DND-41 (cell line): ENCODE results near the gene SLC2A11.
A peak's percentile ranks its signal among the peaks of the same experiment; 100 is the strongest.

Experiments used
- ATAC-seq: fragments of 200-7000 bp; cut with Tn5 transposase; 3 replicates; pipeline ENCODE4 v1.9.1; 2021; ENCODE audit warnings: low read depth; ENCODE audit not compliant: insufficient read depth
- DNase-seq: peaks from one replicate; pipeline ENCODE4 v3.0.0-alpha.2; 2020
- H2AFZ ChIP-seq: 2 replicates; pipeline ENCODE4 v1.6.0; 2012; ENCODE audit warnings: low read depth, low read length
- H3K27ac ChIP-seq: 2 replicates; pipeline ENCODE4 v1.5.1; 2012; ENCODE audit warnings: low read length, inconsistent platforms
- H3K27me3 ChIP-seq: fragments of 200-600 bp; sonication (generic); 2 replicates; pipeline ENCODE4 v1.6.0; 2012; ENCODE audit warnings: low read length, mild to moderate bottlenecking, inconsistent platforms; ENCODE audit not compliant: insufficient read depth, poor library complexity
- H3K36me3 ChIP-seq: 2 replicates; pipeline ENCODE4 v1.5.1; 2012; ENCODE audit warnings: low read length, inconsistent platforms; ENCODE audit not compliant: insufficient read depth
- H3K4me1 ChIP-seq: 2 replicates; pipeline ENCODE4 v1.5.1; 2012; ENCODE audit warnings: mild to moderate bottlenecking, low read length; ENCODE audit not compliant: insufficient read depth
- H3K4me2 ChIP-seq: 2 replicates; pipeline ENCODE4 v1.6.0; 2012; ENCODE audit warnings: mild to moderate bottlenecking, moderate library complexity, low read length, inconsistent platforms; ENCODE audit not compliant: insufficient read depth
- H3K4me3 ChIP-seq, 2 experiments: fragments of 200-600 bp in 1 of 2; shearing (Covaris generic) in 1 of 2; 2 replicates each; pipeline ENCODE4 v1.5.1; 2012 to 2016; ENCODE audit warnings: inconsistent platforms in 2 of 2, low read length in 2 of 2, mild to moderate bottlenecking in 2 of 2, low read depth in 1 of 2, moderate library complexity in 1 of 2
- H3K79me2 ChIP-seq: 2 replicates; pipeline ENCODE4 v1.6.0; 2012; ENCODE audit warnings: low read length, inconsistent platforms; ENCODE audit not compliant: insufficient read depth
- H3K9ac ChIP-seq: 2 replicates; pipeline ENCODE4 v1.6.0; 2012; ENCODE audit warnings: low read depth, mild to moderate bottlenecking, inconsistent platforms, low read length, moderate library complexity
- H3K9me3 ChIP-seq: 2 replicates; pipeline ENCODE4 v1.5.1; 2012; ENCODE audit warnings: low read length, moderate library complexity, mild to moderate bottlenecking, inconsistent platforms; ENCODE audit not compliant: insufficient read depth, severe bottlenecking
- H4K20me1 ChIP-seq: 2 replicates; pipeline ENCODE4 v1.6.0; 2012; ENCODE audit warnings: low read length; ENCODE audit not compliant: insufficient read depth
- EZH2 ChIP-seq: IDR thresholded peaks from 3 replicates; pipeline ENCODE4 v1.6.1; 2012; ENCODE audit warnings: borderline replicate concordance, low read depth, mild to moderate bottlenecking, moderate library complexity, low read length, inconsistent platforms; ENCODE audit not compliant: severe bottlenecking
- TF ChIP-seq, protein P1 (sequence below): IDR thresholded peaks from 2 replicates; pipeline ENCODE4 v1.5.1; 2012; ENCODE audit warnings: borderline replicate concordance, low read length, moderate library complexity, mild to moderate bottlenecking; ENCODE audit not compliant: poor library complexity, severe bottlenecking; ENCODE audit errors: extremely low read depth

Gene SLC2A11

DNA sequence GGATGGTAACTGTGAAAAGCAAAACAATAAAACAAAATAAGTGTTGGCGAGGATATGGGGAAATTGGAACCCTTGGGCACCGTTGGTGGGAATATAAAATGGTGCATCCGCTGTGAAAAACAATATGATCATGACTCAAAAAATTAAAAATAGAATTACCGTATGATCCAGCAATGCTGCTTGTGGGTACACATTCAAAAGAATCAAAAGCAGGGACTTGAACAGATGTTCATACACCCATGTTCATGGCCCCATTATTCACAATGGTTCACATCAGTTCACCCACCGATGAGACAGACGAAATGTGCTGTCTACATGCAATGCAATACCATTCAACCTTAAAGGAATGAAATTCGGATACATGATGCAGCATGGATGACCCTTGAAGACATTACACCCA lies 17.6 kb upstream of the SLC2A11 start:
- H4K20me1 ChIP-seq, result 0 out of 2 replicates have a peak, but pooled peaks cover 4% of the 10 kb centered on the region
- no peak overlapping the region for H3K9ac ChIP-seq
- peaks cover 20% of the 10 kb centered on the region for H3K4me1 ChIP-seq
- H3K9me3 ChIP-seq, result no peaks in the 10 kb centered on the region
- peaks cover 26% of the 10 kb centered on the region for H3K36me3 ChIP-seq
- H3K27ac ChIP-seq, result no peak overlapping the region
- H3K4me3 ChIP-seq, result no peak overlapping the region
- H2AFZ ChIP-seq, result no peak overlapping the region
- DNase-seq, result no peak
- H3K4me2 ChIP-seq, result 0 out of 2 replicates have a peak overlapping the region, but pooled peaks have one; percentile 79
- ATAC-seq, result no peak
- H3K79me2 ChIP-seq, result no peaks in the 10 kb centered on the region
- TF ChIP-seq, protein P1, sequence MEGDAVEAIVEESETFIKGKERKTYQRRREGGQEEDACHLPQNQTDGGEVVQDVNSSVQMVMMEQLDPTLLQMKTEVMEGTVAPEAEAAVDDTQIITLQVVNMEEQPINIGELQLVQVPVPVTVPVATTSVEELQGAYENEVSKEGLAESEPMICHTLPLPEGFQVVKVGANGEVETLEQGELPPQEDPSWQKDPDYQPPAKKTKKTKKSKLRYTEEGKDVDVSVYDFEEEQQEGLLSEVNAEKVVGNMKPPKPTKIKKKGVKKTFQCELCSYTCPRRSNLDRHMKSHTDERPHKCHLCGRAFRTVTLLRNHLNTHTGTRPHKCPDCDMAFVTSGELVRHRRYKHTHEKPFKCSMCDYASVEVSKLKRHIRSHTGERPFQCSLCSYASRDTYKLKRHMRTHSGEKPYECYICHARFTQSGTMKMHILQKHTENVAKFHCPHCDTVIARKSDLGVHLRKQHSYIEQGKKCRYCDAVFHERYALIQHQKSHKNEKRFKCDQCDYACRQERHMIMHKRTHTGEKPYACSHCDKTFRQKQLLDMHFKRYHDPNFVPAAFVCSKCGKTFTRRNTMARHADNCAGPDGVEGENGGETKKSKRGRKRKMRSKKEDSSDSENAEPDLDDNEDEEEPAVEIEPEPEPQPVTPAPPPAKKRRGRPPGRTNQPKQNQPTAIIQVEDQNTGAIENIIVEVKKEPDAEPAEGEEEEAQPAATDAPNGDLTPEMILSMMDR, result no peak
- no peak for TF ChIP-seq EZH2
- H3K27me3 ChIP-seq, result no peaks in the 10 kb centered on the region

DNA sequence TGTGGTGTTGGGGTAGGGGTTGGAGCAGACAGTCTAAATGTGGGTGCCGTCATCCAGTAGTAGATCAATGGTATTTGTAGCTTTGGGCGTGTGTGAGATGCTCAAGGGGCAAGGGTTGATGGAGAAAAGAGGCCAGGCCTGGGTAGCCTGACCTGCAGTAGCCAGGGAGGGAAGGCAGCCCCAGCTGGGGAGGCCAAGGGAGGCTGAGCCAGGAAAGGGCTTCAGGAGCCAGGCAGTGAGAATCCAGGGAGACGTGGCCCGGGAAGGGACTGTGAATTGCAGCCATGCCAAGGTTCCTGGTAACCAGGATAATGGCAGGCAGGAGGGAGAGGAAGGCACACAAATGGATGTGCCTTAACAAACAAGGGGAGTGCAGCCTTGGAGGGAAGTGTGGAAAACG lies 16.4 kb upstream of the SLC2A11 start:
- Histone ChIP-seq H2AFZ (no peak overlapping the region), H3K4me1 (peaks cover 20% of the 10 kb centered on the region), H3K9ac (no peak overlapping the region), H3K27me3 (no peaks in the 10 kb centered on the region), H3K9me3 (no peaks in the 10 kb centered on the region), H3K79me2 (no peaks in the 10 kb centered on the region), H3K27ac (no peak overlapping the region), H3K4me3 (no peak overlapping the region), H4K20me1 (no peaks in the 10 kb centered on the region), H3K4me2 (no peak overlapping the region), H3K36me3 (peaks cover 14% of the 10 kb centered on the region)
- TF ChIP-seq, protein P1, result no peak
- no peak for TF ChIP-seq EZH2
- DNase-seq, result no peak
- no peak for ATAC-seq

DNA sequence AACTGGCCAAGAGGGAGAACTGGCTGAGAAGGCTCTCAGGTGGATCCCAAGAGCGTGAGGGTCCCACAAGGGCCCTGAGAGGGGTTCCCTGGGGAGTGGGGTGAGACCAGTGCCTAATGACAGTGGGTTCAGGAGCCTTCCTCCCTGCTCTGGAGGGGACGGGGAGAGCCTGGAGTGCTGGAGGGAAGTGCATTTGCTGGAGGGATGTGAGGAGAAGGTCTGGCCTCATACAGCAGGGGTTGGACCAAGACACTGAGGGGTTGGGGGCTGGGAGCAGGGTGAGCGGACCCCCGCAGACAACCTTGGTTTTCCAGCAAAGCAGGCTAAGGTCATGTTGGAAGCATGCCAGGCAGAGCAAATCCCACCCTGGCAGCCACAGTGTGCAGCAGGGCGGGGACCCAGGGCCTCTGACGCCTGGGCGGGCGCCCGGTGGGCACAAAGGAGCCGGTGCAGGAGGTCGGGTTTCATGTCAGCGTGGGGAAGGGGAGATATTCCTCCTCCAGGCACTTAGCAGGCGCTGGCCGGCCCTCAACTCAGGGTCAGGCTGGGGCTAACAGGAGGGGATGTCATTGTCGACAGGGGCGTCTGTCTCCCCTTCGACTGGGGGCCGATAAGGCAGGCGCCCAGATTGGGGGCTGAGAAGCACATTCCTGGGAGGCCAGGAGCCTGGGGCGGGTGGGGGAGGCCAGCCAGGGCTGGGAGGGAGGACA lies 15.8 kb upstream of the SLC2A11 start:
- Histone ChIP-seq H2AFZ (no peak overlapping the region), H3K36me3 (peaks cover 10% of the 10 kb centered on the region; the same call in 1 of the 2 replicates), H3K27ac (no peak overlapping the region), H3K4me1 (peaks cover 20% of the 10 kb centered on the region), H3K9ac (no peak overlapping the region), H3K4me2 (no peak overlapping the region), H3K27me3 (no peaks in the 10 kb centered on the region), H3K4me3 (no peak overlapping the region), H4K20me1 (no peaks in the 10 kb centered on the region), H3K9me3 (no peaks in the 10 kb centered on the region), H3K79me2 (no peaks in the 10 kb centered on the region)
- ATAC-seq, result no peak
- TF ChIP-seq EZH2, result no peak
- TF ChIP-seq, protein P1, result no peak
- no peak for DNase-seq
